HepG2 (cell line): ENCODE measurements around the gene RPH3AL. TPM values are rescaled to one million over a fixed set of nuclear protein-coding genes. Genes with fewer than 3 reads are reported as not detected.

Source experiments
- ATAC-seq: fragments of 200-7000 bp; cut with Tn5 transposase; 3 replicates; pipeline ENCODE4 v1.9.1; 2020; ENCODE audit warnings: mild to moderate bottlenecking, moderate library complexity
- BruUV-seq: library from RNA; stranded (reverse); fragments of 400-500 nt; replicated peaks from 2 replicates; lab custom pipeline; 2021; lab: Mats Ljungman, UMichigan
- CTCF ChIA-PET: fragments of 300-600 bp; formaldehyde crosslinking; extraction: SDS; loops from one replicate; lab custom pipeline; 2021; ENCODE audit warnings: low total read pairs, inconsistent platforms, low intra/inter-chr PET ratio; lab: Yijun Ruan, JAX
- POLR2A ChIA-PET: fragments of 350-600 bp; sonication (Branson Sonifier 250); formaldehyde crosslinking; loops from one replicate; lab custom pipeline; 2020; ENCODE audit warnings: antibody characterized with exemption, inconsistent platforms; lab: Yijun Ruan, JAX
- DNase-seq: peaks from one replicate; pipeline ENCODE4 v3.0.0-alpha.2; 2015; ENCODE audit warnings: low spot score
- FAIRE-seq: peaks from 3 replicates; lab custom pipeline; 2011; peaks lifted over from hg19 to GRCh38; lab: Jason Lieb, UNC
- H2AFZ ChIP-seq: one replicate; pipeline ENCODE4 v1.6.1; 2011; ENCODE audit warnings: low read length, inconsistent platforms
- H3K27ac ChIP-seq: fragments of 300-600 bp; 3 replicates; pipeline ENCODE4 v1.8.0; 2011; ENCODE audit warnings: mixed run types, mild to moderate bottlenecking, mixed read lengths, low read length, inconsistent platforms; ENCODE audit not compliant: insufficient read depth; ENCODE audit errors: extremely low read length
- H3K27me3 ChIP-seq, 2 experiments: fragments of 200-600 bp in 1 of 2; 2 replicates in 1 of 2; 3 replicates in 1 of 2; pipeline versions ENCODE4 v1.6.0 to v1.8.0; 2011; ENCODE audit warnings: low read length in 2 of 2, mild to moderate bottlenecking in 2 of 2, moderate library complexity in 2 of 2, inconsistent platforms in 1 of 2; ENCODE audit not compliant: insufficient read depth in 2 of 2, control insufficient read depth in 1 of 2
- H3K36me3 ChIP-seq, 2 experiments: fragments of 200-600 bp in 1 of 2; replicated peaks in 1 of 2; 2 replicates in 1 of 2; 3 replicates in 1 of 2; pipeline versions ENCODE4 v1.5.1 to v1.8.0; 2011; ENCODE audit warnings: low read length in 2 of 2, inconsistent platforms in 1 of 2; ENCODE audit not compliant: insufficient read depth in 2 of 2, control insufficient read depth in 1 of 2
- H3K4me1 ChIP-seq: 2 replicates; pipeline ENCODE4 v1.5.1; 2012; ENCODE audit warnings: low read length, inconsistent platforms; ENCODE audit not compliant: insufficient read depth
- H3K4me2 ChIP-seq: 2 replicates; pipeline ENCODE4 v1.6.0; 2011; ENCODE audit warnings: low read depth, low read length, inconsistent platforms
- H3K4me3 ChIP-seq, 3 experiments: fragments of 200-600 bp in 1 of 3; sonication (generic), shearing (Covaris generic) in 1 of 3; replicated peaks in 1 of 3; 2 replicates each; pipeline ENCODE4 v1.5.1; 2011 to 2016; ENCODE audit warnings: low read length in 3 of 3, inconsistent platforms in 2 of 3, low read depth in 2 of 3, mild to moderate bottlenecking in 2 of 3, control low read depth in 1 of 3, mixed read lengths in 1 of 3; ENCODE audit not compliant: insufficient read depth in 1 of 3
- H3K79me2 ChIP-seq: one replicate; pipeline ENCODE4 v1.6.1; 2011; ENCODE audit warnings: low read length, inconsistent platforms; ENCODE audit not compliant: insufficient read depth
- H3K9ac ChIP-seq: 2 replicates; pipeline ENCODE4 v1.6.0; 2011; ENCODE audit warnings: mild to moderate bottlenecking, low read depth, low read length, inconsistent platforms; ENCODE audit not compliant: insufficient read depth
- H3K9me3 ChIP-seq: 2 replicates; pipeline ENCODE4 v1.5.1; 2012; ENCODE audit warnings: mild to moderate bottlenecking, low read length
- H4K20me1 ChIP-seq: 2 replicates; pipeline ENCODE4 v1.6.0; 2011; ENCODE audit warnings: inconsistent platforms, mild to moderate bottlenecking, low read length, moderate library complexity; ENCODE audit not compliant: insufficient read depth
- BCL6 ChIP-seq: IDR thresholded peaks from 2 replicates; pipeline ENCODE4 v1.6.1; 2016; ENCODE audit warnings: missing genetic modification reagents, missing compliant biosample characterization
- FOXP1 ChIP-seq, 2 experiments: fragments of 450-650 bp in 1 of 2; IDR thresholded peaks; 2 replicates each; pipeline ENCODE4 v1.6.1; 2017 to 2018; ENCODE audit warnings: antibody characterized with exemption in 1 of 2
- IKZF1 ChIP-seq: fragments of 450-650 bp; IDR thresholded peaks from 2 replicates; pipeline ENCODE4 v1.7.1; 2016
- STAT5B ChIP-seq: sonication (generic); formaldehyde crosslinking; IDR thresholded peaks from 2 replicates; pipeline ENCODE4 v1.4.0; 2020; ENCODE audit warnings: missing genetic modification reagents
- ZIK1 ChIP-seq: sonication (generic); formaldehyde crosslinking; IDR thresholded peaks from 2 replicates; pipeline ENCODE4 v1.5.0; 2020; ENCODE audit warnings: mild to moderate bottlenecking, low read depth, missing genetic modification reagents, borderline replicate concordance
- ZKSCAN8 ChIP-seq: IDR thresholded peaks from 2 replicates; pipeline ENCODE4 v1.6.1; 2016; ENCODE audit warnings: borderline replicate concordance, missing genetic modification reagents, missing compliant biosample characterization
- ZNF121 ChIP-seq: sonication (generic); formaldehyde crosslinking; IDR thresholded peaks from 2 replicates; pipeline ENCODE4 v1.5.0; 2020; ENCODE audit warnings: mild to moderate bottlenecking, missing genetic modification reagents
- ZNF468 ChIP-seq: sonication (generic); formaldehyde crosslinking; IDR thresholded peaks from 2 replicates; pipeline ENCODE4 v1.8.0; 2022; ENCODE audit warnings: mild to moderate bottlenecking, moderate library complexity, missing genetic modification reagents
- ZNF7 ChIP-seq: IDR thresholded peaks from 2 replicates; pipeline ENCODE4 v1.6.1; 2016; ENCODE audit warnings: missing biosample characterization, missing genetic modification reagents
- ZSCAN20 ChIP-seq: sonication (generic); formaldehyde crosslinking; IDR thresholded peaks from 2 replicates; pipeline ENCODE4 v1.4.0; 2020; ENCODE audit warnings: missing genetic modification reagents, mild to moderate bottlenecking, borderline replicate concordance
- WGBS: methylation state at CpG from one replicate; pipeline ENCODE4 v1.1.6; 2017; ENCODE audit warnings: low lambda C conversion rate; 5-methylcytosine and 5-hydroxymethylcytosine counted together
- in situ Hi-C: cut with HindIII; loops from 2 replicates; pipeline ENCODE4 v1.10.0; 2017; ENCODE audit warnings: low pct_unique_long_range_greater_than_20kb; ENCODE audit not compliant: extremely low pct_ligation_motif_present
- intact Hi-C: fragments of 100-400 bp; cut with micrococcal nuclease; formaldehyde crosslinking; loops from one replicate; pipeline ENCODE4 v1.10.0; 2022; ENCODE audit not compliant: unreplicated experiment
- polyA plus RNA-seq, 8 experiments: library from polyadenylated mRNA; depleted of rRNA in 3 of 8; stranded (reverse) in 7 of 8; unstranded in 1 of 8; fragments of >200 nt; fragmentation: Illumina TruSeq in 4 of 8; extraction: Trizol in 4 of 8; gene quantifications; 2 replicates each; pipeline versions ENCODE4 v1.2.1 to v1.2.3, GENCODE V29; 2011 to 2016; ENCODE audit warnings: low read depth in 4 of 8, missing spikeins in 1 of 8, mixed read lengths in 1 of 8; ENCODE audit not compliant: insufficient read depth in 1 of 8
- total RNA-seq, 5 experiments: library from RNA; depleted of rRNA; stranded (reverse); fragments of >200 nt; fragmentation: Illumina TruSeq; extraction: Trizol; gene quantifications; 2 replicates each; pipeline ENCODE4 v1.2.3, GENCODE V29; 2016; ENCODE audit warnings: low read depth in 1 of 5
- TF ChIP-seq, protein P1 (sequence below): sonication (generic); formaldehyde crosslinking; IDR thresholded peaks from 2 replicates; pipeline ENCODE4 v1.4.0; 2020; ENCODE audit warnings: missing genetic modification reagents
- TF ChIP-seq, protein P2 (sequence below): sonication (generic); formaldehyde crosslinking; IDR thresholded peaks from 2 replicates; pipeline ENCODE4 v1.4.0; 2020; ENCODE audit warnings: missing genetic modification reagents
- TF ChIP-seq, protein P3 (sequence below): sonication (generic); formaldehyde crosslinking; IDR thresholded peaks from 2 replicates; pipeline ENCODE4 v1.5.1; 2020; ENCODE audit warnings: mild to moderate bottlenecking, missing genetic modification reagents, borderline replicate concordance
- TF ChIP-seq, protein P4 (sequence below): sonication (generic); formaldehyde crosslinking; IDR thresholded peaks from 2 replicates; pipeline ENCODE4 v1.4.0; 2020; ENCODE audit warnings: mild to moderate bottlenecking, missing genetic modification reagents

RPH3AL gene
- total and polyA plus RNA-seq, 2 of the 13 experiments (the other 11 are each of a cell fraction or from before 2014, with no cell fraction given), result 7.8 to 16.4 TPM

GRCh38 chr17:280901-281300, 71.7 kb downstream of the RPH3AL start:
- 96% methylated on average over 9 of the region's 9 CpGs for WGBS
- DNase-seq (no peak), FAIRE-seq (no peak), ATAC-seq (no peak)
- CTCF ChIA-PET, result no interaction called here
- no peak overlapping the region for H3K4me2 ChIP-seq
- no peaks in the 10 kb centered on the region for H3K79me2 ChIP-seq
- H3K4me3 ChIP-seq, result no peak overlapping the region
- H3K4me1 ChIP-seq, result peaks cover 17% of the 10 kb centered on the region
- H2AFZ ChIP-seq, result no peak overlapping the region
- POLR2A ChIA-PET, result no interaction called here
- H3K27ac ChIP-seq, result no peak overlapping the region
- no peaks in the 10 kb centered on the region for H4K20me1 ChIP-seq
- H3K9ac ChIP-seq, result no peak overlapping the region
- no TSS peak for BruUV-seq
- no peaks in the 10 kb centered on the region for H3K27me3 ChIP-seq
- in situ Hi-C loops, result no loop called here
- peaks cover 8 to 10% of the 10 kb centered on the region in 2 experiments; a peak in 3 of 5 replicates for H3K36me3 ChIP-seq
- intact Hi-C loops, result no loop called here
- no peaks in the 10 kb centered on the region for H3K9me3 ChIP-seq
- no peak for TF ChIP-seq ZKSCAN8 (CRISPR knock-in tag)
- TF ChIP-seq, protein P1, sequence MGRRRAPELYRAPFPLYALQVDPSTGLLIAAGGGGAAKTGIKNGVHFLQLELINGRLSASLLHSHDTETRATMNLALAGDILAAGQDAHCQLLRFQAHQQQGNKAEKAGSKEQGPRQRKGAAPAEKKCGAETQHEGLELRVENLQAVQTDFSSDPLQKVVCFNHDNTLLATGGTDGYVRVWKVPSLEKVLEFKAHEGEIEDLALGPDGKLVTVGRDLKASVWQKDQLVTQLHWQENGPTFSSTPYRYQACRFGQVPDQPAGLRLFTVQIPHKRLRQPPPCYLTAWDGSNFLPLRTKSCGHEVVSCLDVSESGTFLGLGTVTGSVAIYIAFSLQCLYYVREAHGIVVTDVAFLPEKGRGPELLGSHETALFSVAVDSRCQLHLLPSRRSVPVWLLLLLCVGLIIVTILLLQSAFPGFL (CRISPR knock-in tag), result no peak
- no peak for TF ChIP-seq IKZF1
- no peak for TF ChIP-seq STAT5B (CRISPR knock-in tag)
- TF ChIP-seq BCL6, result no peak
- TF ChIP-seq ZIK1 (CRISPR knock-in tag), result no peak
- no peak for TF ChIP-seq ZSCAN20
- TF ChIP-seq, protein P2, sequence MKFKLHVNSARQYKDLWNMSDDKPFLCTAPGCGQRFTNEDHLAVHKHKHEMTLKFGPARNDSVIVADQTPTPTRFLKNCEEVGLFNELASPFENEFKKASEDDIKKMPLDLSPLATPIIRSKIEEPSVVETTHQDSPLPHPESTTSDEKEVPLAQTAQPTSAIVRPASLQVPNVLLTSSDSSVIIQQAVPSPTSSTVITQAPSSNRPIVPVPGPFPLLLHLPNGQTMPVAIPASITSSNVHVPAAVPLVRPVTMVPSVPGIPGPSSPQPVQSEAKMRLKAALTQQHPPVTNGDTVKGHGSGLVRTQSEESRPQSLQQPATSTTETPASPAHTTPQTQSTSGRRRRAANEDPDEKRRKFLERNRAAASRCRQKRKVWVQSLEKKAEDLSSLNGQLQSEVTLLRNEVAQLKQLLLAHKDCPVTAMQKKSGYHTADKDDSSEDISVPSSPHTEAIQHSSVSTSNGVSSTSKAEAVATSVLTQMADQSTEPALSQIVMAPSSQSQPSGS (CRISPR knock-in tag), result no peak
- no peak for TF ChIP-seq ZNF7 (CRISPR knock-in tag)
- no peak for TF ChIP-seq FOXP1 (IDR thresholded peaks at IDR 0.05)
- TF ChIP-seq FOXP1 (CRISPR knock-in tag; IDR thresholded peaks at IDR 0.05), result no peak
- TF ChIP-seq, protein P3, sequence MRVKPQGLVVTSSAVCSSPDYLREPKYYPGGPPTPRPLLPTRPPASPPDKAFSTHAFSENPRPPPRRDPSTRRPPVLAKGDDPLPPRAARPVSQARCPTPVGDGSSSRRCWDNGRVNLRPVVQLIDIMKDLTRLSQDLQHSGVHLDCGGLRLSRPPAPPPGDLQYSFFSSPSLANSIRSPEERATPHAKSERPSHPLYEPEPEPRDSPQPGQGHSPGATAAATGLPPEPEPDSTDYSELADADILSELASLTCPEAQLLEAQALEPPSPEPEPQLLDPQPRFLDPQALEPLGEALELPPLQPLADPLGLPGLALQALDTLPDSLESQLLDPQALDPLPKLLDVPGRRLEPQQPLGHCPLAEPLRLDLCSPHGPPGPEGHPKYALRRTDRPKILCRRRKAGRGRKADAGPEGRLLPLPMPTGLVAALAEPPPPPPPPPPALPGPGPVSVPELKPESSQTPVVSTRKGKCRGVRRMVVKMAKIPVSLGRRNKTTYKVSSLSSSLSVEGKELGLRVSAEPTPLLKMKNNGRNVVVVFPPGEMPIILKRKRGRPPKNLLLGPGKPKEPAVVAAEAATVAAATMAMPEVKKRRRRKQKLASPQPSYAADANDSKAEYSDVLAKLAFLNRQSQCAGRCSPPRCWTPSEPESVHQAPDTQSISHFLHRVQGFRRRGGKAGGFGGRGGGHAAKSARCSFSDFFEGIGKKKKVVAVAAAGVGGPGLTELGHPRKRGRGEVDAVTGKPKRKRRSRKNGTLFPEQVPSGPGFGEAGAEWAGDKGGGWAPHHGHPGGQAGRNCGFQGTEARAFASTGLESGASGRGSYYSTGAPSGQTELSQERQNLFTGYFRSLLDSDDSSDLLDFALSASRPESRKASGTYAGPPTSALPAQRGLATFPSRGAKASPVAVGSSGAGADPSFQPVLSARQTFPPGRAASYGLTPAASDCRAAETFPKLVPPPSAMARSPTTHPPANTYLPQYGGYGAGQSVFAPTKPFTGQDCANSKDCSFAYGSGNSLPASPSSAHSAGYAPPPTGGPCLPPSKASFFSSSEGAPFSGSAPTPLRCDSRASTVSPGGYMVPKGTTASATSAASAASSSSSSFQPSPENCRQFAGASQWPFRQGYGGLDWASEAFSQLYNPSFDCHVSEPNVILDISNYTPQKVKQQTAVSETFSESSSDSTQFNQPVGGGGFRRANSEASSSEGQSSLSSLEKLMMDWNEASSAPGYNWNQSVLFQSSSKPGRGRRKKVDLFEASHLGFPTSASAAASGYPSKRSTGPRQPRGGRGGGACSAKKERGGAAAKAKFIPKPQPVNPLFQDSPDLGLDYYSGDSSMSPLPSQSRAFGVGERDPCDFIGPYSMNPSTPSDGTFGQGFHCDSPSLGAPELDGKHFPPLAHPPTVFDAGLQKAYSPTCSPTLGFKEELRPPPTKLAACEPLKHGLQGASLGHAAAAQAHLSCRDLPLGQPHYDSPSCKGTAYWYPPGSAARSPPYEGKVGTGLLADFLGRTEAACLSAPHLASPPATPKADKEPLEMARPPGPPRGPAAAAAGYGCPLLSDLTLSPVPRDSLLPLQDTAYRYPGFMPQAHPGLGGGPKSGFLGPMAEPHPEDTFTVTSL (CRISPR knock-in tag), result no peak
- no peak for TF ChIP-seq ZNF121 (CRISPR knock-in tag)
- TF ChIP-seq ZNF468 (CRISPR knock-in tag), result no peak
- TF ChIP-seq, protein P4, sequence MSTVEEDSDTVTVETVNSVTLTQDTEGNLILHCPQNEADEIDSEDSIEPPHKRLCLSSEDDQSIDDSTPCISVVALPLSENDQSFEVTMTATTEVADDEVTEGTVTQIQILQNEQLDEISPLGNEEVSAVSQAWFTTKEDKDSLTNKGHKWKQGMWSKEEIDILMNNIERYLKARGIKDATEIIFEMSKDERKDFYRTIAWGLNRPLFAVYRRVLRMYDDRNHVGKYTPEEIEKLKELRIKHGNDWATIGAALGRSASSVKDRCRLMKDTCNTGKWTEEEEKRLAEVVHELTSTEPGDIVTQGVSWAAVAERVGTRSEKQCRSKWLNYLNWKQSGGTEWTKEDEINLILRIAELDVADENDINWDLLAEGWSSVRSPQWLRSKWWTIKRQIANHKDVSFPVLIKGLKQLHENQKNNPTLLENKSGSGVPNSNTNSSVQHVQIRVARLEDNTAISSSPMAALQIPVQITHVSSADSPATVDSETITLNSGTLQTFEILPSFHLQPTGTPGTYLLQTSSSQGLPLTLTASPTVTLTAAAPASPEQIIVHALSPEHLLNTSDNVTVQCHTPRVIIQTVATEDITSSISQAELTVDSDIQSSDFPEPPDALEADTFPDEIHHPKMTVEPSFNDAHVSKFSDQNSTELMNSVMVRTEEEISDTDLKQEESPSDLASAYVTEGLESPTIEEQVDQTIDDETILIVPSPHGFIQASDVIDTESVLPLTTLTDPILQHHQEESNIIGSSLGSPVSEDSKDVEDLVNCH, result no peak
